Effector CD8-positive, alpha-beta T cell (primary cell): ENCODE data around the gene GPR18.

Experiments
- DNase-seq: peaks from one replicate; lab custom pipeline; 2025; lab: John Stamatoyannopoulos, UW

Gene GPR18

DNA sequence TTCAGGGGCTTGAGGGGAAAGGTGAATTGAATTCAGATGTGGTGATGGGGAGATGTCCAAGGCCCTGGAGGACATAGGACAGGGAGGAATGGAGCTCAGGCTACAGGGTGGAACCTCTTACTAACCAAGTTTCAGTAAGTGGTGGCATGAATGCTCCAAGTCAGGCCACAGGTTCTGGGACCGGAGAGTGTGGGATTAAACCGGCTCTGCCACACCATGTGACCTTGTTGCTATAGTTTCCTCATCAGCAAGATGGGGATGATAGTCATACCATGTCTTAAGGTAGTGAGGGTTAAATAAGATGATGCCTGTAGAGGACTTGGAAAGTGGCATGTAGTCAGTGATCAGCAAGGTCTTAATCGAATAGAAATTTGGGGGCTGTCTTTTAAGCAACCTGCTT is 32.7 kb upstream of the GPR18 start:
- no peak for DNase-seq

DNA sequence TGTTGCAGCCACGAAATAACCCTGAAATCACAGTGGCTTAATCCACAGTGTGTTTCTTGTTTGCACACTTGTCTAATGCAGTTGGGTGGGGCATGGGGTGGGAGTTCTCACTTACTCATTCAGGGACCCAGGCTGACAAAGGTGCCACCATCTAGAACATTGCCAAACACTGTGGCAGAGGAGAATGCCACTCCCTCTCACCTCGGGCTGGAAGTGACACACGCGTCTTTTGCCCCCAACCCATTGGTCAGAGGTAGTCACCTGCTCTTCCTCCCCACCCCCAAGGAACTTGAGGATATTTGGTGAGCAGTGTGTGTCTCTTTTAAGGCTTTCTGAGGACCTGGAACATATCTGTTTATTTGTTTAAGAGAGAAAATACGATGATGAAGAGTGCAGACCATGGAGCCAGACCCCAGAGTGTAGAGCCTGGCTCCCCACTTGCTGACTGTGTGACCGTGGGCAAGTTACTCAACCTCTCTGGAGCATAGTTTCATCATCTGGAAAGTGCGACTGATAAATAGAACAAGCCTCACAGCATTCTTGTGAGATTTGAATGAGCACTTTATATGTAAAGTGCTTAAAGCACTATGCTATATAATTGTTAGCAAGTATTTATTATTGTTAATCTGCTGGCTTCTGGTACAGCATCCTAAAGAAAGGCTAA is 31.6 kb upstream of the GPR18 start:
- DNase-seq = no peak

DNA sequence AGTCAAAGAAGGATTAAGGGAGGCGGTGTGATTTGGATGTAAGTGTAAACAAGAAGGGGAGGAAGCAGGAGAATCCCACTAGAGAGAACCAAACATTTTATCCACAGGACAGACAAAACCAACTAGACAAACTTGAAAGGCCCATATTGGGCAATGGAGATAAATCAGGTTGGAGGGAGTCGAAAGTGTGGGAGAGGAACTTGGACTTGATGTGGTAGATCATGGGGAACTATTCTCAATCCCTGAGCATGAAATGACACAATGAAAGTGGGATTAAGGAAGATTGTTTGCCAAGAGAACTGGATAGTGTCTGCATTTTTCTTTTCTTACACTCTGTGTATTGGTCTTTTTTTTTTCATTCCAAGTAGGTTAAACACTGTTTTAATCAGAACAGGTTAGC is 31.1 kb upstream of the GPR18 start:
- no peak for DNase-seq

DNA sequence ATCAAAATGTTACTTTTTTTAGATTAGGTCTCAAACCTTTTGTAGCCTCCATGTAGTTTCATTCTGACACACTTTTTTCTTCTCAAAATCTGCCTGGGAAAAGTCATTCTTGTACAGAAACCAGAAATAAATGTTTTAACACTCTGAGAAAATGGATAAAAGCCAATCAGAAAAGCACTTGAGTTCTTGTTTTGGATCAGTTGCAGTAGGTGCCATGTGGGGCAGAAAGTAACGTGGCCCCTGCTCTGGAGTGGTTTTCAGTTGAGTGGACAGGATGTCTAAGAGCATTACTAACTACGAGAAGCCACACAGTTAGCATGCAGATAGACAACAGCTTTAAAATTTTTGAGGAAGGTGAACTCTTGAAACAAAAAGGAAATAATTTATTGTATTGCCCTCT is 29.9 kb upstream of the GPR18 start:
- DNase-seq = no peak

DNA sequence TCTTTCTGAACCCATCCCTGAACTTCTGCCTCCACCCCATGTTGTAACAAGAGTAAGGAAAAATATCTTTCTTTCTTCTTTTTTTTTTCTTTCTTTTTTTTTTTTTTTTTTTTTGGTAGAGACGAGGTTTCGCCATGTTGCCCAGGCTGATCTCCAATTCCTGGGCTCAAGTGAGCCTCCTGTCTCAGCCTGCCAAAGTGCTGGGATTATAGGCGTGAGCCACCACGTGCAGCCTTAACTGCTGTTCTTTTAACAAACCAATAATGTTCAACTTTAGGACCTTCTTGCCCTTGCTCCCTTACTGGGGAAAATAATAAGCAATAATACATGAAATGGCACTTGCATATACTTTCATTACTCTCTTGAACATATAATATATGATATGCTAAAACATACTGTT is 29.4 kb upstream of the GPR18 start:
- no peak for DNase-seq

DNA sequence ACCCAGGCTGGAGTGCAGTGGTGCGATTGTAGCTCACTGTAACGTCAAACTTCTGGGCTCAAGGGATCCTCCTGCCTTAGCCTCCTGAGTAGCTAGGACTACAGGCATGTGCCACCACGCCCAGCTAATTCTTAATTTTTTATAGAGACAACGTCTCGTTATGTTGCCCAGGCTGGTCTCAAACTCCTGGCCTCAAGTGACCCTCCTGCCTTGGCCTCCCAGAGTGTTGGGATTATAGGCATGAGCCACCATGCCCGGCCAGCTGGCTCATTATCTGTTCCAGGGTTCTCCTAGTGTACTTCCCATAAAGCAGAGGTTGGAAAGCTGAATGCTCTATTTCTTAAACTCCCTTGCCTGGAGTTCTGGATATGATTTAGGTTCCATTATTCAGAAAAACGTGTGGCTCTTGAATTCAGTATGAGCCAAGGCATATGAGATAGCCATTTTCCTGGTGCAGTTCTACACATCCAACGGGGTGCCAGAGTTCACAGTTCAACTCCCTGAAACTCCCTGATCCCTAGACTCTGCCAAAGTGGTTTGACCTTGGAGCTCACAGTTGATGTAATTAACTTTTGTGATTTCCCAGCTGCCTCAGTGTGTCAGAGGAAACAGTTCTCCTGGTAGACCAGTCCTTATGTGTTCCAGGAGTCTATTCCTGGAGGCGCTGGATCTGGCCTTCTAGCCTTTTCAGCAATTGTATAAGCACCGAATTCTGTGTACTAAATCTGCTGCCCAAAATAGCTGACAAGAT is 27.4 kb upstream of the GPR18 start:
- no peak for DNase-seq

DNA sequence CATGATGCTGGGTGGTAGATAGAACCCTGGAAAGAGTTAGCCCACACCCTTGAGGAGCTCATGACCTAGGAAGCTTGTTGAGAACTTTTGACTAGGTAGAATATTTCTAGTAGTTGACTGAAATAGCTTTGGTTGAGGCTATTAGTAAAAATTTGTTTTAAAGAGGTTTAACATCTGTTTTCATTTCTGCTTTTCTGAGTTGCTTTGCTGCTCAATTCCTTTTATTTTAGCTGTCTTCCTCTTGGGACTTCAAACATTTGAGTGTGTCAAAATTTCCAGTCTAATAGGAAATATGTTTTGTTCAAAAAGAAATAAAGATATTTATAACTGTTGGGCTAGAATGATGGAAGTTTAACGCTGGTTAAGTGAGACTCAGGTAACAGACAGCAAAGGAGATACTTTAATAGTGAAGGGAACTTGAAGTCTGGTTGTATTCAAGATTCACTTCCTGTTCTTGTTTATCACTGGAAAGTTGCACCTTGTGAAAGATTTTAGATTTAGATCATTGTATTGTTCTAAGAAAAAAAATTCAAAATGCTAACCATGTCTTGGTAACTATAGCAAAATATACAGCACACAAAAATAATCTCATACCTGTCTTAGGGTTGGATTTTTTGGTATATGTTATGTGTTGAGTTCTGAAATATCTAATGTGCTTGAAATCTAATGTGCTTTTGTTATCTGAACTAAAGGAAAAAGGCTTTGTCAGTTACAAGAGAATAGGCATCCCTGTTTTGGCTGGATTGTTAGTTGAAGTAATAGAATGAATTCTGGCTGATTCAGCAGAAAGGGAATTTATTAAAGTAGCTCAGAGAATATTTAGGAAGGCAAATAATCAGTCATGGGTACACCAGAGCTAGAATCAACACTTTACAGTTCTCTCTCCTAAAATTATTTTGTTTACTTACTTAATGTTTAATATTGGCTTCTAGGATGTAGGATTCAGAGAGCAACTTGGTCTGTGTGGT is 24.4 kb upstream of the GPR18 start:
- DNase-seq = no peak

DNA sequence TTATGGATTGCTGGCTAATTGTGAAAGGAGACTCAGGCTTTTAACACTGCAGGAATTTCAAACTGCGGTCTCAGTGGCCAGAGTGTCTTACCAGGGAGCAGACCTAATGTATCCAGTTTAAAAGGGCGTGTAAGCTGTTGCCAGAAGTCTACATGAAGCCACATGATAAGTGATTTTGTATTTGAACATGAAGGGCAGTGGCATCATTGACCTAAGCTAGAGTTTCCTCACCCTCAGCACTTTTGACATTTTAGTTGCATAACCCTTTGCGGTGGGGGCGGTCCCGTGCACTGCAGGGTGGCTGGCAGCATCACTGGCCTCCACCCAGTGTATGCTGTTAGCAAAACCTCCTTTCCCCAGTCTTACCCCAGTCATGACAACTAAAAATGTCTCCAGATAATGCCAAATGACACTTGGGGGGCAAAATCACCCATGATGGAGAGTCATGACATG is 23.7 kb upstream of the GPR18 start:
- DNase-seq = no peak

DNA sequence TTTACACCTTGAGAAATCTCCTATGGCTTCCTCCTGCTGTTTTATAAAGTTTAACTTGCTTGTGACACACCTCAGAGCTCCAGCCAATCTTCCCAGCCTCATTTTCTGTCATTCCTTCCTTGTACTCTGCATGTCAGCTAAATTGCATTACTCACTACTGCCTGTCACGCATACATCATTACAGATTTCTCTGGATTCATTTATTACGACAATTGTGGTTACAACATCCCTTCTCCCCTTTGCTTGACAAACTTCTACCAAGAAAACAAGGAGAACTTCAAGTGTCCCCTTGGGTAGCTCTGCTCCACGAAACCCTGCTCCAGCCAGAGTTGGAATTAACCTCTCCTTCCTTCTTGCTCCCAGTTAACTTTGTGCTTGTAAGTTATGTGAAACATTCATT is 22.0 kb upstream of the GPR18 start:
- DNase-seq = no peak

DNA sequence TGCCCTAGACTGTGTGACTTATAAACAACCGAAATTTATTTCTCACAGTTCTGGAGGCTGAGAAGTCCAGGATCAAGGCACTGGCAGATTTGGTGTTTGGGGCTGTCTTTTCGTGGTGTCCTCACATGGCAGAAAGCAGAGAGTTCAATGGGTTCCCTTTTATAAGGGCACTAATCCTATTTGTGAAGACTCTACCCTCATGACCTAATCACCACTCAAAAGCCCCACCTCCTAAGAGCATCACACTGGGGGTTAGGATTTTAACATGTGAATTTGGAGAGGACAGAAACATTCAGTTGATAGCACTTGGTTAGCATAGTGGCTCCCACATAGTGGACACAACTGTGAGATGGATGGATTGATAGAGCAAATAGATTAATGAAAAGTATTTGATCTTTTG is 21.5 kb upstream of the GPR18 start:
- DNase-seq = no peak

DNA sequence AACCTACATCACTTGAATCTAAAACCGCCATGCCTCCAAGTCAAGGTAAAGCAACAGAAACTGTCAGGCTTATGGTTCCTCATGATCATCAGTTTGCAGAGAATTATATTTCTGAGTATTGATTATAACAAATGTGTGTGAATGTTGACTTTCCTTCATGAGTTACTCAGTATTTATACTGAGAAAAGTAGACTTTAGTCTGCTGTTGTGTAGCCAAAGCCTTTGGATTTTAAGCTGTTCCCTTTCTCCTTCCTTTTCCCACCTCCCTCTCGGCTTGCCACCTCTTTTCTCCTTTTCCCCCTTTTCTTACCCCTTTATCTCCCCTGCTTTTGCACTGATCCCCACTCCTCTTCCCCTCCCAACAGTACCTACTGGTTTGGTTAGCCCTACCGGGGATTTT is 20.7 kb upstream of the GPR18 start:
- no peak for DNase-seq

DNA sequence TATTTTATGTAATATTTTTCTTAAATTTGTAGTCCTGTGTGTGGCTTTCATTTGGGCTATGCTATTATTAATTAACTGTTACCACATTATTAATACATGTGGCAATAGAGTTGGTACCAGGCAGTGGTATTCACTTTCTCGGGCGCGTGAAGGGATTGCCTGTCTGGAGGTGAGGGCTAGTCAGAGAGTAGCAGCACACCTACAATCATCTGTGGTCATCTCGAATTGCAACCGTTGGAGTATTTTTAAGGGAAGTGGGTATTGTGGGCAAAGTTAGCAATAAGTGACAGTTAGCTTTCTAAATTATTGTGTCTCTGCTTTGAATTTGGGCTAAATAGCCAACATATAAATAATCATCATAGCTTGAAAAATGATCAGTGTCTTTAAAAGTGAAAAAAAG is 20.0 kb upstream of the GPR18 start:
- DNase-seq = no peak

DNA sequence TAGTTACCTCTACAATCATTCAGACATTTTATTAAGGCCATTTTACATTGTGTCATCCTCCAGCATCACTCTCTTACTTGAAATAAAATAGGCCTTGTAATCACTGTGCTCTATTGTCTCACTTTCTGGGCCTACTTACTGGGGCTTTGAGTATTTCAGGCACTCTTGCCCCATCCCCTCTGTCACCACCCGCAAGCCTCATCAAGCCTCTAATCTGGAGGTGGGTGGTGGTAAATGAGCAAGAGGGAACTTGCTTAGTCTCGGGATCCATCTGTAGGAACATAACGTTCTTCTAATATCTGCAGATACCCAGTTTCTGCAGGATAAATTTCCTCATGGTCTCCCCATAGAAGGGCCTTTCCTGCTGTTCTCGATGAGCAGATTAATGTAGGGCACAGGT is 19.4 kb upstream of the GPR18 start:
- DNase-seq = no peak

DNA sequence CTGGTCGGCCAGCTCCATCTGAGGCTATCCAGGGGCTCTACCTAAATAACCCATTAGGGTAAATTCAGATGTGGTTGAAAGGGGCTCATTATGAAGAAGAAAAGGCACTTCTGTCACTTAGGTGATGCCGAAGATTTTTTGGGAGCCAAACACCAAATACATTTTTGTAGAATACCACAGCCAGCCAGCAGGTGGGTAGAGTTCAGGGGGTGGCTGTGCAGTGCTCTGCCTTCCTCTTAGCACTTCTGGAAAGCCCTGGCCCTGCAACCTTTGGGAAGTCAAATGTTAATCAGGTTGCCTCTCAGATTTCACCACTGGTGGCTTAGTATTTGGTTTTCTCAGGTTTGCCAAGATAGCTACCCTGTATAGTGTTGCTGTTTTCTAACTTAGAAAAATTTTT is 18.5 kb upstream of the GPR18 start:
- no peak for DNase-seq

DNA sequence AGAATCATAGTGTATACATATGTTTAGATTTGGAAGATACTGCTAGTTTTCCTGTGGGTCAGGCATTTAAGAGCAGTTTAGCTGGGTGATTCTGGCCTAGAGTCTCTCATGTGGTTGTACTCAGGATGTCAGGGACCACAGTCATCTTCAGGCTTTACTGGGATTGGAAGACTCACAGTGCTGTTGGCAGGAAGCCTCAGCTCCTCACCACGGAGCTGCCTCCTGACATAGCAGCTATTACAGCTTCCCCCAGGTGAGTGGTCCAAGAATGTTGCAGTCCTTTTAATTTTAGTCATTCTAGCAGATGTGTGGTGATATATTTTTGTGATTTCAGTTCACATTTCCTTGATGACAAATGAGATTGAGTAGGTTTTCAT is 16.9 kb upstream of the GPR18 start:
- DNase-seq = no peak

DNA sequence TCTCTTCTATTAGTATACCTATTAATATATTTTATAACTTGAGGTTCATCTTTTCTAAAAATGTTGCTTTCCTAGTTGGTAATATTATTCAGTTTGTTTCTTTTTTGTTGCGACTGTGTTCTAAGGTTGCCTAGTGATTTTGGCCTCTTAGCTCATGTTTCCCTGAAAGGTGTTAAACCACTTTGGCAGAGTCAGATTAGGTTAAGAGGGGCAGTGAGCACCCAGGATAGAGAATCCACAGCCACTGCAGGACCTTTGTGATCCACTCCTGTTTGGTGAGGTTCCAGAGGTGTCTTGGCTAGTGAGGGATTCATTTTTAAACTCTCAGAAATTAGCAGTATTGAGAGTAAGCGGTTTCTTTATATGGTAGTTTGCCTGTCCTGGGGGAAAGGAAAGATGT is 14.9 kb upstream of the GPR18 start:
- DNase-seq = no peak

DNA sequence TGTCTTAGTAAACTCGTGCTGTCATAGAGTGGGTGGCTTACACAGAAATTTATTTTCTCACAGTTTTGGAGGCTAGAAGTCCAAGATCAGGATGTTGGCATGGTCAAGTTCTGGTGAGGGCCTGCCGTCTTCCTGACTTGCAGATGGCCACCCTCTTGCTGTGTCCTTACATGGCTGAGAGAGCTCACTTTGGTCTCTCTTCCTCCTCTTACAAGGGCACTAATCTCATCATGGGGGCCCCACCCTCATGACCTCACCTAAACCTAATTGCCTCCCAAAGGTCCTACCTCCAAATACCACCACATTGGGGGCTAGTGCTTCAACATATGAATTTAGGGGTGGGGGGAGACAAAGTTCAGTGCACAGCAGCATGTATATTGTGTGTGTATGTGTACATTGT is 14.3 kb upstream of the GPR18 start:
- no peak for DNase-seq

DNA sequence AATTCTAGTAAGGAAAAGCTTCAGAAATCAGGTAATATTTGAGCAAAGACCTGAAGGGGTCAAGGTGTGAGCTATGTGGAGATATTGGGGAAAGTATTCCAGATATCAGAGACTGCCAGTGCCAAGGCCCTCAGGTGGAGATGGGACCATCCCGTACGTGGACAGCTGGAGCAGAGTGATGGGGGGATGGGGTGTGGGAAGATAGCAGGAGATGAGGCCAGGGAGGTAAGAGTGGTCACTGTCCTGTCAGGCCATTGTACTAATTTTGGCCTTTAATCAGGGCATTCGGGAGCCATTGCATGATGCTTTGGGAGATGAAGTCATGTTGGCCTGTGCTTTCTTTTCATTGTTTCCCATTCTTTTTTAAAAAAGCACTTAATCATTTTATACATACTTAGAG is 13.1 kb upstream of the GPR18 start:
- DNase-seq = no peak

DNA sequence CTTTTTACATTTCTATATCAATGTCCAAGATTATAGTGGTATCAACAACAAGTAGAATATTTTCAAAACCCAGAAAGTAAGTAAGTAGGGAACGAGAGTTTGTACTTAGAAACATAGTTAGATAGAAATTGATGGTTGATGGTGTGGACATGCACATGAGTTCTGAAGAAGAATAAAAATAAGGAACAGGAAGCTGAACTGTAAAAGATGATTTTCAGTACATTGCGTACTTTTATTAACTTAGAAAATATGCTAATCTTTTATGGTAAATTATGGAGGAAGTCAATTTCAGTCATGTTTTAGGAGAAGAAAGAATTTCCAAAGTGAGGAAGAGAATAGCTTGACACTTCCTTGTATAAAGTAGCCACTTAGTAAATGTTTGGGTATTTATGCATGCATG is 12.3 kb upstream of the GPR18 start:
- no peak for DNase-seq

DNA sequence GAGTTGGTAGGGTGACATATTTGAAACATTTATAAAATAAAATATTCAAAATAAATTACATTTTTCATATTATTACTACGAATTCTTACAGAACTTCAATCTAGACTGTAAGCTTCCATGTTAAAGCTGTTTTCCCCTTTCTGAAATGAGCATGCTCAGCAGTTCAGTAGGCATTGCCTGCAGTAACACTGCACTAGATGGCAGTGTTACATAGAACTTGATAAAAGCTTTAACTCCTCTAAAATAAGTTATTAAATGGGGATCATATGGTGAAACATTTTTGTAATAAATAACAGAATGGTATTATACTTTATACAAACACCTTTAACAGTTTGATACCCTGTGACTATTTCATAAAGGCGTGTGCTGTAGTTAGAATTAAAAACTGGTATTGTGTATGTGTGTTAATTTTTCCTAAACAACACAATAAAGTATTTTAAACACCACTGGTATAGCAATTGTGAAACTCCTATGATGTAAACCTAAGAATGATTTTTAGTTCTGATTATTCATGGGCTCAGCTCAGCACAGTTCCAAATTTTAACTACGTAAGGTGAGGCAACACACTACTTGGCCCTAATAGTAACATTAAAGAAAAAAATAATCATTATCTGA is 11.6 kb upstream of the GPR18 start:
- DNase-seq = no peak

DNA sequence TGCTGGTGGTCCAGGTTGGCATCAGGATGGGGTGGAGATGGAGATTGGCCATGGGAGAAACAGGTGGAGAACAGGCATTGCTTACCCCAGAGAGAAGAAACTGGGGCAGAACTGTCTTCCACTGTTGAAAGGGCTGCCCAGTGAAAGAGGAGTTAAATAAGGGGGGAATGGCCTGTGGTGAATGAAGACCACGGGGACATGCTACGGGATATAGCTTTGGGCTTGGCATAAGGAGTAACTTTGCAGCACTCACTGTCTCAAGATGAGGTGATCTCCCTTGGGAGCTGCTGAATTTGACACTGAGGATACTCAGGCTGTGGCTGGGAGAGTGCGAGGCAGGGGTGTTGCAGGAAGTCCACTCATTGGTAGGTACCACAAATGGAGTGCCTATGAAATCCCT is 10.6 kb upstream of the GPR18 start:
- no peak for DNase-seq

DNA sequence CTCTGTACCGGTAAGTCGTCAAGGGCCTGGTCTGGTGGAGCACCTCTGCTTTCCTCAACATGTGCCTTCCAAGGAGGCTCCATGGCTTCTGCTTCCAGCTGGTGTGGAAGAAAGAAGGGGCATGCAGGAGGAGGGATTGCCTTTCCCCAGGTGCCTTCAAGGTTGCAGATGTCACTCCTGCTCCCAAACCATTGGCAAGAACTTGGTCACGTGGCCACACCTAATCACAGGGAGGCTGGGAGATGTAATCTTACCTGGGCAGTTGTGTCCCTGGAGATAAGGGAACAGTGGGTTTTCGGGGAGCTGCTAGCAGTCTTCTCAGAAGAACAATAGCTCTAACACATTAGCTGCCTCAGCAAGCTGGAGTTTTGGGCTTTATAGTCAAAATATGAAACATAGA is 9.7 kb upstream of the GPR18 start:
- DNase-seq = no peak
